Bronchial epithelial cell (primary cell): Measurements from ENCODE around the gene SEC16A. TPM values are rescaled to one million over a fixed set of nuclear protein-coding genes. Genes with fewer than 3 reads are reported as not detected.

Source experiments
- DNase-seq: peaks from one replicate; pipeline ENCODE4 v3.0.0-alpha.2; 2010; ENCODE audit warnings: low read depth
- FAIRE-seq: peaks from 2 replicates; lab custom pipeline; 2011; peaks lifted over from hg19 to GRCh38; lab: Jason Lieb, UNC
- H3K27me3 ChIP-seq: 2 replicates; pipeline ENCODE4 v1.5.1; 2011; ENCODE audit warnings: low read length; ENCODE audit not compliant: control insufficient read depth, insufficient read depth
- H3K36me3 ChIP-seq: 2 replicates; pipeline ENCODE4 v1.5.1; 2011; ENCODE audit warnings: low read length; ENCODE audit not compliant: control insufficient read depth, insufficient read depth
- H3K4me3 ChIP-seq: 2 replicates; pipeline ENCODE4 v1.5.1; 2011; ENCODE audit warnings: mild to moderate bottlenecking, low read depth, low read length, control low read depth
- CTCF ChIP-seq: IDR thresholded peaks from 2 replicates; pipeline ENCODE4 v1.5.1; 2011; ENCODE audit warnings: mild to moderate bottlenecking, moderate library complexity, low read length, control low read depth, inconsistent platforms; ENCODE audit not compliant: insufficient read depth, severe bottlenecking
- total RNA-seq: library from RNA; depleted of rRNA; stranded (reverse); fragments of >200 nt; gene quantifications from 2 replicates; pipeline ENCODE4 v1.2.1, GENCODE V29; 2014

The SEC16A gene
- total RNA-seq, 1 donor from 2014 or later = 13.7 TPM

GRCh38 chr9:136507221-136507991 lies 24.6 kb upstream of the SEC16A start:
- Histone ChIP-seq H3K36me3 (peaks cover 89% of the 10 kb centered on the region), H3K4me3 (no peak overlapping the region), H3K27me3 (no peaks in the 10 kb centered on the region)
- no peak for FAIRE-seq
- TF ChIP-seq CTCF = no peak
- DNase-seq = no peak

GRCh38 chr9:136506425-136506824 lies 23.6 kb upstream of the SEC16A start:
- no peak for DNase-seq
- no peak for TF ChIP-seq CTCF
- no peak overlapping the region for H3K4me3 ChIP-seq
- H3K27me3 ChIP-seq = no peaks in the 10 kb centered on the region
- FAIRE-seq = no peak
- peaks cover 85% of the 10 kb centered on the region for H3K36me3 ChIP-seq

- Histone ChIP-seq H3K27me3 (no peaks in the 10 kb centered on the region), H3K4me3 (no peak overlapping the region), H3K36me3 (peaks cover 81% of the 10 kb centered on the region)
- DNase-seq (no peak), FAIRE-seq (no peak)
- TF ChIP-seq CTCF = no peak
Measured at GRCh38 chr9:136505406-136506403, 22.9 kb upstream of the SEC16A start.

- Histone ChIP-seq H3K27me3 (no peaks in the 10 kb centered on the region), H3K36me3 (peaks cover 82% of the 10 kb centered on the region), H3K4me3 (no peak overlapping the region)
- FAIRE-seq (no peak), DNase-seq (no peak)
- TF ChIP-seq CTCF = no peak
Measured at GRCh38 chr9:136504512-136505348, 21.9 kb upstream of the SEC16A start.

GRCh38 chr9:136502940-136503550 lies 20.2 kb upstream of the SEC16A start:
- peaks cover 80% of the 10 kb centered on the region for H3K36me3 ChIP-seq
- TF ChIP-seq CTCF = peak; percentile 6
- H3K4me3 ChIP-seq = no peak overlapping the region
- DNase-seq (no peak), FAIRE-seq (no peak)
- H3K27me3 ChIP-seq = no peaks in the 10 kb centered on the region
